ENCODE data around the gene DRC7. TPM values are rescaled to one million over a fixed set of nuclear protein-coding genes. Genes with fewer than 3 reads are reported as not detected.

DRC7 gene
- total RNA-seq, 1 experiment from 2014 or later: not detected

GRCh38 chr16:57704011-57704904 lies 9.7 kb downstream of the DRC7 start:
- peaks cover 4% of the 10 kb centered on the region for H3K36me3 Mint-ChIP-seq (ENCODE audit: insufficient read depth, unreplicated experiment)
- BruUV-seq (replicated peaks): no TSS peak
- no peak for TF ChIP-seq CTCF (IDR thresholded peaks at IDR 0.05; ENCODE audit: unreplicated experiment)
- H3K4me3 Mint-ChIP-seq (ENCODE audit: unreplicated experiment): no peak overlapping the region
- POLR2A ChIA-PET: interaction anchor here (0.6 kb wide), 1 partner anchor 12 kb away, joined by 3 read pairs; no protein-coding TSS in a partner anchor
- peaks cover 18% of the 10 kb centered on the region for H3K9me3 Mint-ChIP-seq (ENCODE audit: unreplicated experiment)
- CTCF ChIA-PET: interaction anchor here (0.5 to 0.6 kb wide), 4 partner anchors 9 to 302 kb away, joined by 3 to 4 read pairs (median 3); no protein-coding TSS in a partner anchor
- intact Hi-C loops (cut with micrococcal nuclease): no loop called here
- peaks cover 27% of the 10 kb centered on the region for H3K27me3 Mint-ChIP-seq (ENCODE audit: insufficient read depth, unreplicated experiment)
- no peak overlapping the region for H3K27ac Mint-ChIP-seq (ENCODE audit: low read depth, unreplicated experiment)
- no peak for DNase-seq (ENCODE audit: unreplicated experiment)
- H3K4me1 Mint-ChIP-seq (ENCODE audit: insufficient read depth, unreplicated experiment): no peaks in the 10 kb centered on the region

GRCh38 chr16:57704905-57705852 lies 10.6 kb downstream of the DRC7 start:
- Mint-ChIP-seq H3K27ac (ENCODE audit: low read depth, unreplicated experiment) (no peak overlapping the region), H3K36me3 (ENCODE audit: insufficient read depth, unreplicated experiment) (peaks cover 4% of the 10 kb centered on the region), H3K4me3 (ENCODE audit: unreplicated experiment) (no peak overlapping the region), H3K27me3 (ENCODE audit: insufficient read depth, unreplicated experiment) (peaks cover 27% of the 10 kb centered on the region), H3K9me3 (ENCODE audit: unreplicated experiment) (peaks cover 18% of the 10 kb centered on the region), H3K4me1 (ENCODE audit: insufficient read depth, unreplicated experiment) (no peaks in the 10 kb centered on the region)
- no peak for DNase-seq (ENCODE audit: unreplicated experiment)
- ChIA-PET POLR2A (interaction anchor here (0.6 kb wide), 1 partner anchor 11 kb away, joined by 3 read pairs; no protein-coding TSS in a partner anchor), CTCF (interaction anchor here (0.6 kb wide), 2 partner anchors 15 to 249 kb away, joined by 3 to 4 read pairs; no protein-coding TSS in a partner anchor)
- no peak for TF ChIP-seq CTCF (IDR thresholded peaks at IDR 0.05; ENCODE audit: unreplicated experiment)
- intact Hi-C loops (cut with micrococcal nuclease): no loop called here
- BruUV-seq (replicated peaks): no TSS peak

GRCh38 chr16:57706717-57707116 lies 12.1 kb downstream of the DRC7 start:
- Mint-ChIP-seq H3K27me3 (ENCODE audit: insufficient read depth, unreplicated experiment) (peaks cover 42% of the 10 kb centered on the region), H3K4me1 (ENCODE audit: insufficient read depth, unreplicated experiment) (no peaks in the 10 kb centered on the region), H3K9me3 (ENCODE audit: unreplicated experiment) (peaks cover 18% of the 10 kb centered on the region), H3K4me3 (ENCODE audit: unreplicated experiment) (no peak overlapping the region), H3K27ac (ENCODE audit: low read depth, unreplicated experiment) (no peak overlapping the region), H3K36me3 (ENCODE audit: insufficient read depth, unreplicated experiment) (peaks cover 4% of the 10 kb centered on the region)
- intact Hi-C loops (cut with micrococcal nuclease): no loop called here
- POLR2A ChIA-PET: no interaction called here
- DNase-seq (ENCODE audit: unreplicated experiment): no peak
- CTCF ChIA-PET: interaction anchor here (1.1 kb wide), 1 partner anchor 128 kb away, joined by 3 read pairs; no protein-coding TSS in a partner anchor
- no TSS peak for BruUV-seq (replicated peaks)
- no peak for TF ChIP-seq CTCF (IDR thresholded peaks at IDR 0.05; ENCODE audit: unreplicated experiment)

All from MCF 10A (cell line).